Astrocyte of the hippocampus (primary cell): ENCODE measurements around the gene FAM200A.
"Not testable (repeated sequence)": the region's sequence is repeated elsewhere in the genome, so short reads cannot be mapped to it uniquely, and the experiment has no call there.

Experiments used
- DNase-seq: peaks from one replicate; pipeline ENCODE4 v3.0.0; 2011; ENCODE audit warnings: low read depth, low spot score

FAM200A gene

DNA sequence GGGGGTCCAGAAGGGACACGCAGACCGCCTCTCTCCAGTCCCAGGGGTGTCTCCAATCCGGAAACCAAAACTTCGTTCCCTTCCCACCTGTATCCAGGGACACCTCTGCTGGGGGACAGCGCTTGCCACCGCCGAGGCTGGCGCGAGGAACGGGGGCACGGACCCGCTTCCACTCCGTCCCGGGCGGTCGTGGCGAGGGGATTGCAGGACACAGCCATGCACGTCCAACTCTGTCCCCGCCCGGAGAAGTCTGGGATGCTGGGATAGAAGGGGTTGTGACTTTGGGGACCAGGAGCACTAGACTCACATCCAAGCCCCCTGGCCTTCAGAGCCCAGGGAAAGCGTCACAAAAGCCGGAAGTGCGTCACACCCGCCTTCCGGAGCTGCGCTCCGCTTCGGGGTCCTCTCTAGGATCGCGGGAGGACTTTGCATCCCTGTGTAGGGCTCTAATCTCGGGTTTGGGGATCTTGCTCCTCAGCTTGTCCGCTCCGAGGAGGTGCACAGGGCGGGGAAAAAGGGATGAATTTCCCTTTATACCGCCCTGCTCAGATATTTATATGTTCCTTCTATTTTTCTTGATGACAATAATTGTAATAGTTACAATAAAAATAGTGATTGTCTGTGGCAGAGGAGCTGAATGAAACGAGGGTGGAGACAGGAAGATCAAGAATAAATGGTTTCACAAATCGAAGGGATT, at the start of gene FAM200A:
Gene FAM200A (minus strand): TSS at position 348 of the 697 bp plus-strand sequence. CDS start 3,707 bp downstream, outside the sequence.
- peak; percentile 96 for DNase-seq

GRCh38 chr7:99599836-99600235, 47.9 kb upstream of the FAM200A start:
- DNase-seq, result no peak

- DNase-seq, result no peak
Measured at GRCh38 chr7:99597762-99598501, 46.0 kb upstream of the FAM200A start, which contains the start of gene TMEM225B. Gene TMEM225B, plus strand, starts transcription at chr7:99598267. Its CDS starts 6,122 bp downstream, at chr7:99604389.

GRCh38 chr7:99596408-99596955, 44.6 kb upstream of the FAM200A start:
- no peak for DNase-seq

DNA sequence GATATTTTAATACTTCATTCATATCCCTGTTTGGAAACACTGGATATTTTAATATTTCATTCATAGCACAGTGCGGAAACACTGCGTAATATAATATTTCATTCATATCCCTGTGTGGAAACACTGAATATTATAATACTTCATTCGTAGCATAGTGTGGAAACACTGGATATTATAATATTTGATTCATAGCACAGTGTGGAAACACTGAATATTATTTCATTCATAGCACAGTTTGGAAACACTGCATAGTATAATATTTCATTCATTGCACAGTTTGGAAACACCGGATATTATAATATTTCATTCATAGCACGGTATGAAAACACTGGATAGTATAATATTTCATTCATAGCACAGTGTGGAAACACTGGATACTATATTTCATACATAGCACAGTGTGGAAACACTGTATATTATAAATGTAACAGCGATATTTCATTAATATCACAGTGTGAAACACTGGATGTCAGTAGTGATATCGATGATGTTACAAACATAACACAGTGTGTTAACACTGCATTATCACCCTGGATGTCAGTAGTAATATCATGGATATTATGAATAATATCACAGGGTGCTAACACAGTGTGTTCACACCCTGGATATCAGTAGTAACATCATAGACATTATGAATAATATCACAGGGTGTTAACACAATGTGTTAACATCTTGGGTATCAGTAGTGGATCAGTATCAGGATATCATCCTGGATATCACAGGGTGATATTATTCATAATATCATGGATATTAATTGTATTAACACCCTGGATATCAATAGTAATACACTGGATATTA, 43.2 kb upstream of the FAM200A start:
- DNase-seq, result no peak

- no peak for DNase-seq
Measured at GRCh38 chr7:99588868-99589267, 37.0 kb upstream of the FAM200A start.

GRCh38 chr7:99580778-99581332, 28.9 kb upstream of the FAM200A start:
- not testable (repeated sequence) for DNase-seq

GRCh38 chr7:99579956-99580777, 28.3 kb upstream of the FAM200A start:
- peak; percentile 79 for DNase-seq

DNA sequence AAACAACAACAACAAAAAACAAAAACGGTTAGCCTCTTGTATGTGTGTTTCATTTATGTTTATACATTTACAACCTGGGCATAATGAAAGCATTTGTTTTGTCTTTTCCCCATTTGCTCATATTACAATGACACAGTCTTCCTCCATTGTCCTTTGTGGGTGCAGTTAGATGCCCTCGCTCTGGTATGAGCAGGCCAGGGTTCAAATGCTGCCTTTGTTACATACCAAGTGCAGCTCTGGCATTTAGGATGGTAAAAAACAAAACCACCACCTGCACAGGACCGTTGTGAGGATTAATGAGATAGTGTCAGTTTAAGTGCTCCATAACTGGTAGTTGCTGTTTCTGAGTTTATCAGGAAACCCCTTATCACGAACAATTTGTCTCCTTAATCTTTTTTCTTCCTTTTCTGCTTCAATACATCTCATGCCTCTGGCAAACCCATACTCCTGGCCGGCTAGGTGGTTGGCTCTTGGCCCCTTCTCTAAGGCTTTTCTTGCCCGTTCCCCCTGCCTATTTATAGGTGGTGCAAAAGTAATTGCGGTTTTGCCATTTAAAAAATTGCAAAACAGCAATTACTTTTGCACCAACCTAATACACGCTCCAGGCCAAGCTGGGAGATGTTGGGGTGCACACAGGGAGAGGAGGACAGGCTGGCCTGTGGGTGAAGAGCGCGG, 27.5 kb upstream of the FAM200A start:
- DNase-seq, result no peak

GRCh38 chr7:99576251-99576650, 24.3 kb upstream of the FAM200A start:
- DNase-seq, result no peak

DNA sequence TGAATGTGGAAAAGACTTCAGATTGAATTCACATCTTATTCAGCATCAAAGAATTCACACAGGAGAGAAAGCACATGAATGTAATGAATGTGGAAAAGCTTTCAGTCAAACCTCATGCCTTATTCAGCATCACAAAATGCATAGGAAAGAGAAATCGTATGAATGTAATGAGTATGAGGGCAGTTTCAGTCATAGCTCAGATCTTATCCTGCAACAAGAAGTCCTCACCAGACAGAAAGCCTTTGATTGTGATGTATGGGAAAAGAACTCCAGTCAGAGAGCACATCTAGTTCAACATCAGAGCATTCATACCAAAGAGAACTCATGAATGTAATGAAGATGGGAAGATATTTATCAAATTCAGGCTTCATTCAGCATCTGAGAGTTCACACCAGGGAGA, 21.3 kb upstream of the FAM200A start:
- DNase-seq, result no peak

- DNase-seq, result no peak
Measured at GRCh38 chr7:99571768-99572167, 19.9 kb upstream of the FAM200A start.

GRCh38 chr7:99568770-99569169, 16.9 kb upstream of the FAM200A start:
- DNase-seq, result not testable (repeated sequence)

- peak; percentile 93 for DNase-seq
Measured at GRCh38 chr7:99563650-99564049, 11.7 kb upstream of the FAM200A start.

DNA sequence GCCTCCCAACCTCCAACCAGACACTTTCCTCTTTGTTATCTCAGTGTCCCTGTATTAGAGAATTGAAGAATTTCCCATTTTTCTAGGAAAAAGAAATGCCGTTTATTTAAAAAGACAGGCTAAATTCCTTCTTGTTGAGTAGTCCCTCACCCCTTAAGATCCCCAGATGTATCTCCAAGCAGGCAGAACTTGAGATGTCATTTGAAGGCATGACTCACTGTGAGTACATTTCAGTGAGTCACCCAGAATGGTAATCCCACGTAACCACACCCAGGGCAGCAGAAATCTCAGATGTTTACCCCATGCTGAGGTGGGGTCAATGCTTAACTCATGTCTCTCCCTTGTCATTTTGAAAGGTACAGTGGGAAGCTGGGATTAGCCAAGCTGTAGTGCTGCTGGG, 10.9 kb upstream of the FAM200A start:
- peak; percentile 97 for DNase-seq

- no peak for DNase-seq
Measured at GRCh38 chr7:99562114-99562784, 10.3 kb upstream of the FAM200A start.

DNA sequence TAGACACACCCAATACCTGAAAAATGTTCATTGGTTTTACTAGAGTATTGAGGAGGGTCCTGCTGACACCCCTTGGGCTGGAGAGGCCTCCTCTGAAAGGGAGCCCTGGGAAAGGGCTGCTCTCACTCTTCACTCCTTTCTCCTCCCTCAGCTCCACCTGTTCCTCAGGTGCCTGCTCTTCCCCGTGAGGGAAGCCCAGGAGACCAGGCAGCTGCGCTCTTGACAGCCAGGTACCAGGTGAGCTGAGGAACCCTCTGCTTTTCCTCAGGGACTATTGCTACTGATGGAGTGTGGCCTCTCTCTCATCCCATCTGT, 9.8 kb upstream of the FAM200A start:
- DNase-seq, result no peak

GRCh38 chr7:99560834-99561736, 9.2 kb upstream of the FAM200A start:
- no peak for DNase-seq
